CD14-positive monocyte (primary cell): ENCODE results near the gene EXOC8. TPM values are rescaled to one million over a fixed set of nuclear protein-coding genes. Genes with fewer than 3 reads are reported as not detected.

Experiments
- DNase-seq, 3 donors: peaks; one replicate each; pipeline ENCODE4 v3.0.0-alpha.2; 2011 to 2022
- H2AFZ ChIP-seq: 2 replicates; pipeline ENCODE4 v1.6.0; 2012; ENCODE audit warnings: mild to moderate bottlenecking, low read depth, low read length, inconsistent platforms; ENCODE audit not compliant: insufficient read depth, poor library complexity, severe bottlenecking
- H3K27ac ChIP-seq, 2 donors: 1 replicate in 1 of 2; 2 replicates in 1 of 2; pipeline ENCODE4 v1.5.1; 2012 to 2013; ENCODE audit warnings: low read length in 2 of 2, control low read depth in 1 of 2, inconsistent platforms in 1 of 2, low read depth in 1 of 2, mild to moderate bottlenecking in 1 of 2
- H3K27me3 ChIP-seq, 2 donors: one replicate each; pipeline versions ENCODE4 v1.6.0 to v1.6.1; 2011 to 2013; ENCODE audit warnings: low read length in 2 of 2; ENCODE audit not compliant: control insufficient read depth in 2 of 2, insufficient read depth in 2 of 2
- H3K36me3 ChIP-seq, 2 donors: replicated peaks in 1 of 2; 1 replicate in 1 of 2; 2 replicates in 1 of 2; pipeline versions ENCODE4 v1.5.1 to v1.6.1; 2012 to 2013; ENCODE audit warnings: low read length in 2 of 2, control low read depth in 1 of 2, inconsistent platforms in 1 of 2, mild to moderate bottlenecking in 1 of 2; ENCODE audit not compliant: insufficient read depth in 2 of 2, control insufficient read depth in 1 of 2
- H3K4me1 ChIP-seq, 2 donors: 1 replicate in 1 of 2; 2 replicates in 1 of 2; pipeline versions ENCODE4 v1.5.1 to v1.6.1; 2012 to 2013; ENCODE audit warnings: low read length in 2 of 2, control low read depth in 1 of 2, inconsistent platforms in 1 of 2, mild to moderate bottlenecking in 1 of 2, moderate library complexity in 1 of 2; ENCODE audit not compliant: insufficient read depth in 2 of 2, control insufficient read depth in 1 of 2
- H3K4me2 ChIP-seq: replicated peaks from 2 replicates; pipeline ENCODE3; 2012; ENCODE audit warnings: low read length, moderate library complexity, mild to moderate bottlenecking; ENCODE audit not compliant: poor library complexity, severe bottlenecking; ENCODE audit errors: extremely low read depth
- H3K4me3 ChIP-seq, 3 experiments: fragments of 200-600 bp in 1 of 3; sonication (generic) in 1 of 3; replicated peaks in 1 of 3; 1 replicate in 2 of 3; 2 replicates in 1 of 3; pipeline ENCODE4 v1.5.1; 2011 to 2013; ENCODE audit warnings: low read length in 3 of 3, mild to moderate bottlenecking in 3 of 3, control low read depth in 2 of 3, low read depth in 2 of 3, inconsistent platforms in 1 of 3, moderate library complexity in 1 of 3
- H3K79me2 ChIP-seq: 2 replicates; pipeline ENCODE4 v1.6.0; 2012; ENCODE audit warnings: mild to moderate bottlenecking, control low read depth, inconsistent platforms, low read length, moderate library complexity; ENCODE audit not compliant: insufficient read depth
- H3K9ac ChIP-seq: 2 replicates; pipeline ENCODE4 v1.6.0; 2017; ENCODE audit warnings: low read length, mild to moderate bottlenecking; ENCODE audit not compliant: insufficient read depth, poor library complexity, severe bottlenecking
- H3K9me3 ChIP-seq, 2 donors: replicated peaks in 1 of 2; 1 replicate in 1 of 2; 2 replicates in 1 of 2; pipeline versions ENCODE4 v1.5.1 to v1.6.1; 2012 to 2013; ENCODE audit warnings: low read length in 2 of 2, control low read depth in 1 of 2; ENCODE audit not compliant: control insufficient read depth in 1 of 2, insufficient read depth in 1 of 2
- H4K20me1 ChIP-seq: 2 replicates; pipeline ENCODE4 v1.6.0; 2012; ENCODE audit warnings: mild to moderate bottlenecking, low read length, control low read depth, moderate library complexity; ENCODE audit not compliant: insufficient read depth
- H3K27ac Mint-ChIP-seq, 7 donors: one replicate each; pipeline ENCODE4 v1.8.0; 2020; ENCODE audit warnings: mild to moderate bottlenecking in 7 of 7, mixed read lengths in 7 of 7, moderate library complexity in 6 of 7, inconsistent platforms in 2 of 7
- H3K27me3 Mint-ChIP-seq, 3 donors: one replicate each; pipeline ENCODE4 v1.8.0; 2021 to 2022; ENCODE audit warnings: low read depth in 3 of 3, mild to moderate bottlenecking in 3 of 3, mixed read lengths in 3 of 3, moderate library complexity in 3 of 3, inconsistent platforms in 1 of 3
- H3K36me3 Mint-ChIP-seq, 2 donors: one replicate each; pipeline ENCODE4 v1.8.0; 2020; ENCODE audit warnings: mixed read lengths in 2 of 2, inconsistent platforms in 1 of 2, mild to moderate bottlenecking in 1 of 2
- H3K4me1 Mint-ChIP-seq: one replicate; pipeline ENCODE4 v1.8.0; 2020; ENCODE audit warnings: mild to moderate bottlenecking, mixed read lengths
- H3K4me3 Mint-ChIP-seq, 2 donors: one replicate each; pipeline ENCODE4 v1.8.0; 2020; ENCODE audit warnings: mild to moderate bottlenecking in 2 of 2, mixed read lengths in 2 of 2, moderate library complexity in 1 of 2
- H3K9me3 Mint-ChIP-seq, 7 donors: one replicate each; pipeline ENCODE4 v1.8.0; 2020 to 2022; ENCODE audit warnings: mixed read lengths in 7 of 7, mild to moderate bottlenecking in 6 of 7, moderate library complexity in 6 of 7, inconsistent platforms in 2 of 7
- CTCF ChIP-seq: fragments of 200-600 bp; IDR thresholded peaks from one replicate; pipeline ENCODE4 v1.8.0; 2022; ENCODE audit warnings: antibody characterized with exemption, mild to moderate bottlenecking
- WGBS: methylation state at CpG from one replicate; pipeline ENCODE4 v1.1.5; 2013; ENCODE audit warnings: missing lambda C conversion rate; ENCODE audit not compliant: insufficient coverage; 5-methylcytosine and 5-hydroxymethylcytosine counted together
- intact Hi-C, 2 donors: fragments of 100-400 bp; cut with micrococcal nuclease; formaldehyde crosslinking; loops; one replicate each; pipeline versions ENCODE4 v1.15.0 to v1.15.1; 2023
- polyA plus RNA-seq, 3 donors: library from polyadenylated mRNA; depleted of rRNA in 1 of 3; unstranded in 2 of 3; stranded (reverse) in 1 of 3; fragments of 300-500 nt in 2 of 3; fragments of >200 nt in 1 of 3; fragmentation: Illumina TruSeq in 2 of 3; gene quantifications; 1 replicate in 2 of 3; 2 replicates in 1 of 3; pipeline ENCODE4 v1.2.3, GENCODE V29; 2012 to 2021

The EXOC8 gene
- polyA plus RNA-seq, 3 donors: 2.8 to 7.8 (median 3.1) TPM

DNA sequence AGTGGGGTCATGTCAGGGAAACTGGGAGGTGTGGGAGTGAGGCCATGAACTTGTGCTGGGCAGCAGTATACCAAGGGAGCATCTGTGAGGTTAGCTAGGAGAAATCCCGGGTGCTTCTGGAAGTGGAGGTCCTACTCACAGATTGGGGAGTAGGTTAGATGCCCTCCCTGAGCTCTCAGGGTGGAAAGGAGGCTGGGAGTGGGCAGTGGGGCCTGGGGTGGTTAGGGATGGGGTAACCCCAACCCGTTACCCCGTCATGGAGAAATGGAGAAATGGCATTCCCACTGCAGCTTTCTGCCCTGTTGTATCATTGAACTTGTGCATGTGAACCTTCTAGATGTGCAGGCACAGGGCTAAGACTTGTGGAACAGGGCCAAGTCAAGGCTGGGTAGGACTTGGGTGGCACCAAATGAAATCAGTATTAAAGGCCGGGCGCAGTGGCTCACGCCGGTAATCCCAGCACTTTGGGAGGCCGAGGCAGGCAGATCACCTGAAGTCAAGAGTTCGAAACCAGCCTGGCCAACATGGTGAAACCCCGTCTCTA is 27.2 kb downstream of the EXOC8 start:
- no peaks in the 10 kb centered on the region for H3K9me3 ChIP-seq
- Mint-ChIP-seq H3K27me3 (peaks cover 0 to 3% (median 0%) of the 10 kb centered on the region in 3 donors), H3K9me3 (peaks cover 0 to 3% (median 0%) of the 10 kb centered on the region in 7 donors), H3K27ac (peak overlapping the region in 1 of 7 donors; percentile 40), H3K36me3 (no peaks in the 10 kb centered on the region), H3K4me1 (no peaks in the 10 kb centered on the region), H3K4me3 (no peak overlapping the region)
- 92% methylated on average over 10 of the region's 10 CpGs for WGBS
- H3K36me3 ChIP-seq: no peaks in the 10 kb centered on the region
- no peak overlapping the region for H3K9ac ChIP-seq
- DNase-seq: no peak
- no peaks in the 10 kb centered on the region for H3K4me1 ChIP-seq
- no peaks in the 10 kb centered on the region for H3K27me3 ChIP-seq
- no peak overlapping the region for H3K4me2 ChIP-seq
- no peaks in the 10 kb centered on the region for H4K20me1 ChIP-seq
- no peak overlapping the region for H3K4me3 ChIP-seq
- no peaks in the 10 kb centered on the region for H3K79me2 ChIP-seq
- no peak overlapping the region for H2AFZ ChIP-seq
- H3K27ac ChIP-seq: no peak overlapping the region
- no peak for TF ChIP-seq CTCF
- intact Hi-C loops: no loop called here

GRCh38 chr1:231301990-231302389 is 35.7 kb downstream of the EXOC8 start:
- no peaks in the 10 kb centered on the region for H3K4me1 Mint-ChIP-seq
- H3K36me3 Mint-ChIP-seq: no peaks in the 10 kb centered on the region
- H3K27ac ChIP-seq: no peak overlapping the region
- no peak overlapping the region for H3K4me3 ChIP-seq
- H3K36me3 ChIP-seq: no peaks in the 10 kb centered on the region
- TF ChIP-seq CTCF: no peak
- no peaks in the 10 kb centered on the region for H3K9me3 ChIP-seq
- H3K9me3 Mint-ChIP-seq: peaks cover 0 to 3% (median 0%) of the 10 kb centered on the region in 7 donors
- DNase-seq: no peak
- H3K27ac Mint-ChIP-seq: no peak overlapping the region
- H3K4me3 Mint-ChIP-seq: no peak overlapping the region
- H3K9ac ChIP-seq: no peak overlapping the region
- intact Hi-C loops: no loop called here
- 100% methylated on average over 2 of the region's 3 CpGs for WGBS
- H3K4me2 ChIP-seq: no peak overlapping the region
- no peaks in the 10 kb centered on the region for H3K79me2 ChIP-seq
- H4K20me1 ChIP-seq: no peaks in the 10 kb centered on the region
- H3K4me1 ChIP-seq: no peaks in the 10 kb centered on the region
- no peak overlapping the region for H2AFZ ChIP-seq
- H3K27me3 ChIP-seq: no peaks in the 10 kb centered on the region
- no peaks in the 10 kb centered on the region for H3K27me3 Mint-ChIP-seq
